SHP77 treated with DMSO at 0.1 percent for 48 hours (cell line): Measurements from ENCODE around the gene C1orf198.

Source experiments
- DNase-seq: peaks from one replicate; lab custom pipeline; 2025; lab: John Stamatoyannopoulos, UW

Gene C1orf198

GRCh38 chr1:230809256-230809990 lies 58.9 kb downstream of the C1orf198 start:
- no peak for DNase-seq

GRCh38 chr1:230808281-230808872 lies 59.9 kb downstream of the C1orf198 start:
- DNase-seq, result no peak

DNA sequence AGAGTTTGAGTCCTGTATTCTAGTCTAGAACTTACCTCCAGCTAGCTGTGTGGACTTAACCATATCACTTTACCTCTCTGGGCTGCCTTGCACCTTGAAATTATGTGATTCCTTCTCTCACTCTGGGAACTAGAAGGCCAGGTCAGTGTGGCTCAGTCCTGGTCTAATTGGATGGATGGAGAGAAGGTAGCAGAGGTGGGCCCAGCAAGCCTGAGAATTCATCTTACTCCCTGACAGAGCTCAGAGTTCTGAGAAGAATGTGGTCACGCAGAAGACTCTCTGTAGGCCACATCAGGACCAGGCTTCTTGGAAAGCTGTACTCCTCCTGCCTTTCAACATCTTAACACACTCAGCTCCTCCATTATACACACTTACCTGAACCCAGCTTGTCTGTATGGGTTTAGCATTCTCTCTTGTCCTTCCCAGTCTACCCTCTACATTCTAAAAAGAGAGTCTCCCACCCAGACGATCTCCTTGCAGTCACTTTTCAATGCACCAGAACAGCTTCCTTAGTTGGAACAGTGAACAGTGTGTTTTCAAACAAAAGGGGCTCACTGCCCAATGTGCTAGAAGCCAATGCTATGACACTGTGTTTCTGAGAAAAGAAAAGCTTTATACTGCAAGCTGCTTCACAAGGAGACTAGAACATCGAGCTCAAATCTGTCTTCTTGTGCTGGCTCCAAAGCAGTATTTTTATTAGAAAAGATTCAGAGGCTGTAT lies 60.6 kb downstream of the C1orf198 start:
- no peak for DNase-seq

DNA sequence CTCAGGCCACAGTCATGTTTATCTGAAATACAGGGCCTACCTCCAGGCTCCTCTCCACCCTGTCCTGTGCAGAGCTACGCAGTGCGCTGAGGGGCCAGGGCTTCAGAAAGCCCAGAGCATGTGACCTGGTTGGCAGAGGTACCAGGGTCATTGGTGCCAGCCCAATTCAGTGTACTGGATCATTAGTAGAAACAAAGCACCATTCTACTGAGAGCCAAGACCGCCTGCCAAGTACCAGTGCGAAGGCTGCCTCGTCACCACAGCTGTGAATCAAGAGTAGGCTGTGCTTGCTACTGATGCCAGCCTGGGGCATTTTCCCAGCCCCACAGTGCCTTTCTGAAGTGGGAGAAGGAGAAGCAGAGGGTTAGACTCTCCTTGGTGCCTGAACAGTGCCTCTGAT lies 61.3 kb downstream of the C1orf198 start:
- no peak for DNase-seq

GRCh38 chr1:230806552-230806951 lies 61.8 kb downstream of the C1orf198 start:
- no peak for DNase-seq

GRCh38 chr1:230804396-230804795 lies 63.9 kb downstream of the C1orf198 start:
- DNase-seq, result no peak

DNA sequence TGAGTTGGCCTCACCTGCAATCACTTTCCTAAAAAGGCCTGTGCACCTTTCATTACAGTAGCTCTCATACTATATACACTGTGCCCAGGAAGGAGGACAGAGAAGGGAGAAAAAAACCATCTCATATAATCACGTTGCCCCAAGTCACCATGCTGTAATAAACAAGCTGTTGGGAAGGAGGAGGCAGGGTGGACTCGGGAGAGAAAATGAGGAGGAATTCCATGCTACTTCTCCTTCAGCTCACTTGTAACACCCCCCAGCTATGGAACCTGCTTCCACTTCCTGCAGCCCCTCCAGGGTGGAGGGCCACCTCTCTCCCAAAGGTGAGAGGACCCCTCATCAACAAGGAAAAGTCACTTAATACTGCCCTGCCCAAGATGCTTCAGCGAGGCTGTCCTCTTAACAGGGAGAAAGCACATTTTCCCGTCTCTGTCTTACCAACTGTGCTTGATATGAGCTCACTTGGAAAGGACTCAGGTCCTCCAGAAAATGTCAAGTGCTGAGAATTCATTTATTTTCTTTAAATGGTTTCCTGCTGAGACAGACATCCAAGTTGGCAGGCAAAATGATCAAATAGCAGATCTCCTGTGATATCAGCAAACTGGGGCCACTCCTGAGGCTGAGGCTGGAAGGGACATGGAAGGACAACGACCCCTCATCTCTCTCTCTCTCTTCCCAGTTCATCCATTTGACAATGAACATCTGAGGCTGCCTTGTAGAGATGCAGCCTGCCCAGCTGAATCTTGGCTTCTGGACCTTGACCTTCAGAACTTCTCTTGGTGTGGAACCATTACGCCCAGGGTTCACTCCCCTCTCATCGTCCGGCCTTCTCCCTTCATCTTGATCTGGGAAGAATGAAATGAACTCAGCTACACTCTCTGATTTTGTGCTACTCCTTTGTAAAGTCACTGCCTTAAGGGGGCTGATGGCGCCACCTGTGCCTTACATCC lies 67.2 kb downstream of the C1orf198 start:
- DNase-seq, result no peak

GRCh38 chr1:230798491-230798890 lies 69.8 kb downstream of the C1orf198 start:
- DNase-seq, result no peak

DNA sequence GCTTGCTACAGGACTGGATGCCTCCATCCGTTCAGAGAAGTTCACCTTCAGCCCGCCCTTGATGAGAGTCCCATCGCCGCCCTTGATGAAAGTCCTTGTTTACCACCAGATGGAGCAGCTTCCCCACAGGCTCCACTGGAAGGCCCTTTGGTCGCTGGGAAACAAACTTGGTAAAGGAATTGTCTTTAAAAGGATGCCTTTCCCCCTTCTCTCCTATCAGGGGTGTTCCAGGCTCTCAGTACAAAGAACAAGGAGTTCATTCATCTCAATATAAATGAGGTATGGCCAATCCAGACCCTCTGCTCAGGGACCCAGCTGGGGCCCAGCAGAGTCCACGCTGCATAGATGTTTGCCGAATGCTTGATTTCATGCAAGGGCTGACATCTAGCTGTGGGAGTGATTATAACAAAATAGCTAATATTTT lies 70.4 kb downstream of the C1orf198 start:
- DNase-seq, result no peak

GRCh38 chr1:230797376-230797920 lies 70.9 kb downstream of the C1orf198 start:
- DNase-seq, result no peak

GRCh38 chr1:230796626-230797025 lies 71.7 kb downstream of the C1orf198 start:
- DNase-seq, result no peak

- DNase-seq, result no peak
Observed at GRCh38 chr1:230794871-230795605, 73.3 kb downstream of the C1orf198 start.

- DNase-seq, result no peak
Observed at GRCh38 chr1:230794431-230794830, 73.9 kb downstream of the C1orf198 start.

DNA sequence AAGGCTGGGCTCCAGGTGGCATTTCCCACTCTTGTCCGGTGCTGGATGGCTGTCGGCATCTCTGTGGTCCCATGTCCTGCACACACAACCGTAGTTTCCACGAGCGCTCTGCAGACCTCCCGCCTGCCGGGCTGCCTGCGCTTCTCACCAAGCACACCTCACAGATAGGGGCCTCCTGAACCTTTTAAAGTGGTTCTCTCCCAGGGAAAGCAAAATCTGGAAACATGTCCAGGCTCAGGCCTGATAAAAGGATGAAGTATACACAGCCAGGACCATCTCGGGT lies 74.9 kb downstream of the C1orf198 start:
- no peak for DNase-seq

DNA sequence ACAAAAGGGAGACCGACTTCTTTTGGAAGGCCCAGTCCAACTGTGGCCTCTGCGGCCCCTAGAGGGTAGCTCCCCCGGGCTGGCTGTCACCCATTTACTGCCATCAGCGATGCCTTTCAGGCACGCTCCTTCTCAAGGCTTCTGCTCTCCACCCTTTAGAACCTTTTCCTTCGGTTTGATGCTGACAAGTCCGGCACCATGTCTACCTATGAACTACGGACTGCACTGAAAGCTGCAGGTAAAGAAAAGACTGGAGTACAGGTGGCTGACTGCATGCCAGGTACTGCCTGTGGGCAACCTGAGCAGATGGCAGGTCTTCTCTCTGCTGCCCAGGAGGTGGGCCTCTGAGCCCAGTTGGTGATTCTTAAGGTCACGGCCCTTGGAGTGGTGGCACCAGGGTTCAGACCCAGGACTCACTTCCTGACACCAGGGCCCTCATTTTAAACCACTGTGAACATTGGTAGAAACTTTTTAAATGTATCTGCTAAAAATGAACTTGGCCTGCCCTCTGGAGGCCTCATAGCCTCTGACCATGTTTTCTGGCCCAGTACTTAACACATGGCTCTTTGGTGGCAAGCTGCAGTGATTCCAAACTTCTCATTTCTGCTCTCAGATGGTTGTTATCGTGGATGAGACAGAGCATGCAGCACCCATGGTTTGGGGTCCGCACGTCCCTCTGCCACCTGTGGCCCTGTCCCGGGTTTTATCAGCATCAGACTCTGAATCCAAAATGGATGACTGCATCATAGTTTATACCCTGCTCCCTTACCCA lies 75.4 kb downstream of the C1orf198 start:
- no peak for DNase-seq

DNA sequence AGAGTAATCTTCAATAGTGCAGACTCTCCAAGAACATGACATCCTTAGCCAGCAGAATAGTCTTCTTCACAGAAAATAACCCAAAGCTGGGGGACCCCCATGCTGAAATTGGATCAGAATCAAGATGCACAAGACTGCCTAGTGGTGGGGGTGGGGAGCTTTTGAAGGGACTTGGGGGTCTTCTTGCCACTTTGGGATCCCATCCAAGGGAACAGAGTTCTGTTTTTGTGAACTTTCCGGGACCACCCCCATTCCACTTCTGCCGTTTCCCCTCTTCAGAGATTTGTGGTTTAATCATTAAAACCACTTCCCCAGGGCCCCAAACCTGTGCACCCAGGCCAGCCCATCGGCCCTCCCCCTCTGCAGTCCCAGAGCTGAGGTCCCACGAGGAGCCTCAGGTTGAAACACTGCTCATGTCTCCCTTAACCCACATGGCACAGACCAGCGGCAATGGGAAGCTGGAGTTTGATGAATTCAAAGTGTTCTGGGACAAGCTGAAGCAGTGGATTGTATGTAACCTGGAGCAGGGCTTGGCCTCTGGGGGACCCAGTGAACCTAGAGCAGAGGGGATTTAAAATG lies 76.2 kb downstream of the C1orf198 start:
- DNase-seq, result no peak

DNA sequence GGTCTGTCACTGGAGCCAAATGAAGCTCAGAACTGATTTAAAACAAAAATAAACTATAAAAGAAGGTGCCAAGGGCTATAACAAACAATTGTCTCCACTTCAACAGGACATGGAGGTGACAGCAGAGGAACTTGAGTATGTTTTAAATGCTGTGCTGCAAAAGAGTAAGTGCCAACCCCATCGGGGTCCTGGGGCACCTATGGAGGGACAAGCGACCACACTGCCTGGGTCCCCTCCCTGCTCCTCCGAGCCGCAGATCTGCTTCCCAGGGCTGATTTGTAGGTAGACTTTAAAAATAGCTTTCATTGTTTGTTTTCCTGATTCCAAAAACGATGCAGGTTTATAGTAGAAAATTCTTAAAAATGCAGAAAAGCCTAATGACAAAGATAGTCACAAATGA lies 78.3 kb downstream of the C1orf198 start:
- no peak for DNase-seq

- DNase-seq, result no peak
Observed at GRCh38 chr1:230788561-230789275, 79.6 kb downstream of the C1orf198 start.

GRCh38 chr1:230787471-230787870 lies 80.8 kb downstream of the C1orf198 start:
- no peak for DNase-seq
